GM19468 (cell line): Measurements from ENCODE around the gene TUBB2A.
A peak's percentile ranks its signal among the peaks of the same experiment; 100 is the strongest.
"Not testable (repeated sequence)": the region's sequence is repeated elsewhere in the genome, so short reads cannot be mapped to it uniquely, and the experiment has no call there.

Experiments
- ATAC-seq: cut with Tn5 transposase; IDR thresholded peaks from one replicate; pipeline ENCODE4 v1.9.1; 2021; ENCODE audit warnings: mild to moderate bottlenecking, moderate library complexity, moderate number of reproducible peaks; ENCODE audit not compliant: unreplicated experiment; ENCODE audit errors: extremely low read depth

TUBB2A gene

DNA sequence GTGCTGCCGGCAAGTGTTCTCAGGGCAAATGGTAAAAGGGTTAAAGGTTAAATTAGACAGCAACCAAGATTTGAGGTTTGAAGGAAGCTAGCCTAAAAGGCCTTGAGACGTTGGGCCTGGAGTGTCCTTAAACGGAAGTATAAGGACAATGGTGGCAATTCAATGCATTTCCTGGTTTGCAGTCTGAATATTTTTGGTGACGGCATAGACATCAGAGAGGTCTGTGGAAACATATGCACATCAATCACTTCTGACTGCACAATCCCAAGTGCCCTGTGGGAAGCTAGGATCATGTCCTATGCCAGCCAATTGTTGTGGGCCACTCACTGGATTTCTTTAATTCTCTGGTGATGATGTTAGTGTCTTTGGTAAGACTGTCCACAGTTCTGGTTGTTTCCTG lies 25.7 kb upstream of the TUBB2A start:
- ATAC-seq, result no peak

DNA sequence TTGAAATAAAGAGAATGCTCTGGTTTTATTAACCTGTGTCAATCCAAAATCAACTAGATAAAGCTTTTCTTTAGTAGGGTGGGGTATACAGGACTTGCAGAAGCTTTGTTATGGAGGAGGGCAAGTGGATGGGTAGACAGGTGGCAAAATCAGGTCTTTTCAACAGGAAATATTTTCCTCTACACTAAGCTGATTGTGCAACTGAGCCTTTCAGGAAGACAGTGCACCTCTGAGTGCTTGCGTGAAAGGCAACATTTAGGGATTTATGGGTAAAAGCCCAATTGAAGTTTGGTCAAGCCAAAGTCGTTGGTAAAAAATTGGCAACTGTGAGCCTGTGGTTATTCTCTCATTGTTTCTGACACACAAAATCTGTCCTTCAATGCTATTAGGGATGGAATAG lies 23.8 kb upstream of the TUBB2A start:
- no peak for ATAC-seq

DNA sequence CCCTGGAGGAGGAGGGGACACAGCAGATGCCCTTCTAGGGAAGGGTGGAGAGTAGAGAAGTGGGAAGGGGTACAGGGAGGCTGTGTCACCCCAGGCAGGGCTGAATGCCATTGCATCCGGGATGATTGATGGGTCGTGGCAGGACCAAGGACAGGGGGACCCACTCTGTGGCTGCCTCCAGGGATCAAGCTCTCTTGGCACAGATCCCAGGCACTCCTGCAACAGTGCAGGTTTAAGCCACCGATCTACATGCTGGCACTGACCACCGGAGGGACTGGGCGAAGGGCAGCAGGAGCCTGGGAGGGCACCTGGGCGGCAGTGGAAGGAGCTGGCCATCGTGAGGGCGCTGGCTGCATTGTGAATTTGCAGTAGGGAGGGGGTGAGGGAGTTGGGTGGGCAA lies 22.6 kb upstream of the TUBB2A start:
- ATAC-seq, result not testable (repeated sequence)

DNA sequence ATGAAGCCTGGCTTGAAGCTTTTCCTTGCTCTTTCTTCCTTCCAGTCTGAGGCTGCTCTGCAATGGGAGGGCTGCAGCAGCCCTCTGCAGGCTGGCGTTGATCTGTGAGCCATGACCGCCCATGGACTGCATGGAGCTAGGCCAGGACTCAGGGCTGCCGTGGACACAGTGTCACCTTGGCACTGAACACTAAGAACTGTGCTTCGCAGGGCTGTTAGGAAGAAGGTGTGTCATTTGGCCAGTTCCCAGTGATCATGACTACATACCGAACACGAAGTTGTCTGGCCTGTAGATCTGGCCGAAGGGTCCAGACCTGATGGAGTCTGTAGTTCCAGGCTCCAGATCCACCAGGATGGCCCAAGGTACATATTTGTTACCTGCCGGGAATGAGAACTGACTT lies 21.3 kb upstream of the TUBB2A start:
- not testable (repeated sequence) for ATAC-seq

DNA sequence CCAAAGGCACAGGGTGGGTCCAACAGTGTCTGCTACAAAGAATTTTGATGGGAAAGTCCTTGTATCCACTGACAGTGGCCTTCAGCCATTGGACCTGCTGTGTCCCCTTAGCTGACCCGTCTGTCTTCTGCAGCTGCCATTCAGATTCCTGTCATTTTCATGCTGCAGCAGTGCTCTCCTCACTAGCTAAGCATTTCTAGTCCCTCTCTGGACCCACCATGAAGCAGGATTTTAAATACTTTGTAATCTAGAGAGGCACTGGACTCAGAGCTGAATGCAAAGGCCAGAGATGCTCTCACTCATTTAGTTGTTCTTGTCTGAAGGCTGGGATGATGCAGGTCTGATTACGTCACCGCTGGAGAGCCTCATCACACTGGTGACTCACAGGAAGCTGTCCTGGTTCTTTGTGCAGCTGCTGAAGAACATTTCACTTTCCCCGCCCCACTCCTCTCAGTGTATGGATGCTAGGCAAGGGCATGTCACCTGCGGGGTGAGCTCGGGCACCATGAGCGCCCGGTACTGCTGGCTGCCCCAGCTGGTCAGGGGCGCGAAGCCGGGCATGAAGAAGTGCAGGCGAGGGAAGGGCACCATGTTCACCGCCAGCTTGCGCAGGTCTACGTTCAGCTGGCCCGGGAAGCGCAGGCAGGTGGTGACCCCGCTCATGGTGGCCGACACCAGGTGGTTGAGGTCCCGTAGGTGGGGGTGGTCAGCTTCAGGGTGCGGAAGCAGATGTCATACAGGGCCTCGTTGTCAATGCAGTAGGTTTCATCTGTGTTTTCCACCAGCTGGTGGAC lies 19.4 kb upstream of the TUBB2A start:
- ATAC-seq, result no peak

DNA sequence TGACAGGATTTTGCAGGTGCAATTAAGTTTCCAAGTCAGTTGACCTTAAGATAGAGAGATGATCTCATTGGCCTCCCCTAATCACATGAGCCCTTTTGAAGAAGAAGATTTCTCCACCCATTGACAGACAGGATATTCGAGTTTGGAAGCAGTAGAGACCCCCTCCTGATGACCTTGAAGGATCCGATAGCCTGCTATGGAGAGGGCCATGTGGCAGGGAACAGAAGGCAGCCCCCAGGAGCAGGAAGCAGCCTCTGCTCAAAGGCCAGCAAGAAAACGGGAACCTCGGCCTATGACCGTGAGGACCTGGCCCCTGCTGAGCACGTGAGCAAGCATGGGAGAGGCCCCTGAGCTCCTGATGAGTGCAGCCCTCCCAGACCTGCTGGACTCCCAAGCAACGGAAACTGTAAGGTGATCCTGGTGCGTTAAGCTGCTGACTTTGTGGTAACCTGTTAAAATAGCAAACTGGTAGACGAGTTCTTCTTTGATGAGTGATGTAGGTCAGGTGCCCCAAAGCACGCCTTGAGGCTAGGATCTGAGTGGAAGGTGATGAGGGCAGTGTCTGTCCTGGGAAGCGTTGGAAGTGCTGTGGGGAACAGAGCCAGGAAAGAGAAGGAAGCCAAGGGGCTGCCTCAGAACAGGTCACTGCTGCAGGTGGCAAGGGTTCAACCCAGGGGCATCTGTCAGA lies 18.5 kb upstream of the TUBB2A start:
- ATAC-seq, result no peak

DNA sequence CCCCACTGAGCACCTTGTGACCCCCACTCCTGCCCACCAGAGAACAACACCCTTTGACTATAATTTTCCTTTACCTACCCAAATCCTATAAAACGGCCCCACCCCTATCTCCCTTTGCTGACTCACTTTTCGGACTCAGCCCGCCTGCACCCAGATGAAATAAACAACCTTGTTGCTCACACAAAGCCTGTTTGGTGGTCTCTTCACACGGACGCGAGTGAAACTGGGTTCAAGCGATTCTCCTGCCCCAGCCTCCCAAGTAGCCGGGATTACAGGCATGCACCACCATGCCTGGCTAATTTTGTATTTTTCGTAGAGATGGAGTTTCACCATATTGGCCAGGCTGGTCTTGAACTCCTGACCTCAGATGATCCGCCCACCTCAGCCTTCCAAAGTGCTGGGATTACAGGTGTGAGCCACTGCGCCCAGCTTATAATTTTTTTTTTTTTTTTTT lies 16.3 kb upstream of the TUBB2A start:
- ATAC-seq, result not testable (repeated sequence)

DNA sequence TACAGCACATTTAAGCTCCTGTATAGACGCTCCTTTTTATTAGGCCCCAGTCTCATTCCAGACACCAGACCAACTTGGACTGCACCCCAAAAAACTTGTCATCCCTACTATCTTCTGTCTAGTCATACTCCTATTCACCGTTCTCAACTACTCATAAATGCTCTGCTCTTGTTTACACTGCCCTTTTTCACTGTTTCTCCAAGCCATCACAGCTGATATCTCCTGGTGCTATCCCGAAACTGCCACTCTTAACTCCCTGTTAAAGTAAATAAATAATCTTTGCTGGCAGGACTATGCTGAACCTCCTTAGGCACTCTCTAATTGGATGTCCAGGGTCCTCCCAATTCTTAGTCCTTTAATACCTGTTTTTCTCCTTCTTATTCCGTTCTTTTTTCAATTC lies 15.4 kb upstream of the TUBB2A start:
- ATAC-seq, result not testable (repeated sequence)

DNA sequence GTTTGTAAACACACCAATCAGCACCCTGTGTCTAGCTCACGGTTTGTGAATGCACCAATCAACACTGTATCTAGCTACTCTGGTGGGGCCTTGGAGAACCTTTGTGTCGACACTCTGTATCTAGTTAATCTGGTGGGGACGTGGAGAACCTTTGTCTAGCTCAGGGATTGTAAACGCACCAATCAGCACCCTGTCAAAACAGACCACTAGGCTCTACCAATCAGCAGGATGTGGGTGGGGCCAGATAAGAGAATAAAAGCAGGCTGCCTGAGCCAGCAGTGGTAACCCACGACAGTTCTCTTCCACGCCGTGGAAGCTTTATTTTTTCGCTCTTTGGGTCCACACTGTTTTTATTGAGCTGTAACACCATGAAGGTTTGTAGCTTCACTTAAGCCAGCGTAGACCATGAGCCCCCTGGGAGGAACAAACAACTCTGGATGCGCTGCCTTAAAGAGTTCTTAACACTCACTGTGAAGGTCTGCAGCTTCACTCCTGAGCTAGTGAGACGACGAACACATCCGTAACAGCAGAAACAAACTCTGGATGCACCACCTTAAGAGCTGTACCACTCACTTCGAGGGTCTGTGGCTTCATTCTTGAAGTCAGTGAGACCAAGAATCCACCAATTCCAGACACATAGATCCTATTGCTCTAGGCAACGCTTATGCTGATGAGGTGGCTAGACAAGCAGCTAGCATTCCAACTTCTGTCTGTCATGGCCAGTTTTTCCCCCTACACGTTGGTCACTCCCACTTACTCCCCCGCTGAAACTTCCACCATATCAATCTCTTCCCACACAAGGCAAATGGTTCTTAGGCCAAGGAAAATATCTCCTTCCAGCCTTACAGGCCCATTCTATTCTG lies 14.2 kb upstream of the TUBB2A start:
- not testable (repeated sequence) for ATAC-seq

DNA sequence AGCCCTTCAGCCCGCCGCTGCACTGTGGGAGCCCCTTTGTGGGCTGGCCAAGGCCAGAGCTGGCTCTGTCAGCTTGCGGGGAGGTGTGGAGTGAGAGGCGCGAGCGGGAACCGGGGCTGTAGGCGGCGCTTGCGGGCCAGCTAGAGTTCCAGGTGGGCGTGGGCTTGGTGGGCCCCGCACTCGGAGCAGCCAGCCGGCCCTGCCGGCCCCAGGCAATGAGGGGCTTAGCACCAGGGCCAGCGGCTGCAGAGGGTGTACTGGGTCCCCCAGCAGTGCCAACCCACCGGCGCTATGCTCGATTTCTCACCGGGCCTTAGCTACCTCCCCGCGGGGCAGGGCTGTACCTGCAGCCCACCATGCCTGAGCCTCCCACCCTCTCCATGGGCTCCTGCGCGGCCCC lies 13.3 kb upstream of the TUBB2A start:
- not testable (repeated sequence) for ATAC-seq

DNA sequence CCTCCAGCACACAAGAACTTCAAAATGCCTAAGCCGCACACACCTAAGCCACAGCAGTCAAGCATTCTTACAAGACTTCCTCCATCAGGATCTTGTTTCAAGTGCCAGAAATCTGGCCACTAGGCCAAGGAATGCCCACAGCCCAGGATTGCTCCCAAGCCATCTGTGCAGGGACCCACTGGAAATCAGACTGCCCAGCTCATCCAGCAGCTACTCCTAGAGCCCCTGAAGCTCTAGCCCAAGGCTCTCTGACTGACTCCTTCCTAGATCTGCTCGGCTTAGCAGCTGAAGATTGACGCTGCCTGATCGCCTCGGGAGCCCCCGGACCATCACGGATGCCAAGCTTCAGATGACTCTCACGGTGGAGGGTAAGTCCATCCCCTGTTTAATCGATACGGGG lies 10.7 kb upstream of the TUBB2A start:
- ATAC-seq, result not testable (repeated sequence)

DNA sequence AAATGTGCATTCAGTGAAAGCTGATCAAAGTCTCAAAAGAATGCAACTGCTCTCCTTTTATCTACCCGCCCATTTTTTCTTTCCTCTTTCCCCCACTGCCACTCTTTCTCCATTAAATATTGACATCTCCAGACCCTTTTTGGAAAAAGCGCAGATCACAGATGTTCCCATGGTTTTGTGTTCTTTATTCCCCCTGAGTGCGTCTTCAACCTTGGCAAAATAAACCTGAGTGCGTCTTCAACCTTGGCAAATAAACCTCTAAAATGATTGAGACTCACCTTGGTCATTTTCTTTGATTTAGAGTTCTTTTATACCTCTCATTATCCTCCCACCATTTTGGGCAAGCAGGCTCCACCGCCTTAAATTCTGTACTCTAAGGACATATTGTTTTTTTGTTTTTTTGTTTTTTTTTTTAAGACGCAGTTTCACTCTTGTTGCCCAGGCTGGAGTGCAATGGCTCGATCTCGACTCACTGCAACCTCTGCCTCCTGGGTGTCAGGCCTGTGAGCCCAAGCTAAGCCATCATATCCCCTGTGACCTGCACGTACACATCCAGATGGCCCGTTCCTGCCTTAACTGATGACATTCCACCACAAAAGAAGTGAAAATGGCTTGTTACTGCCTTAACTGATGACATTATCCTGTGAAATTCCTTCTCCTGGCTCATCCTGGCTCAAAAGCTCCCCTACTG lies 9.3 kb upstream of the TUBB2A start:
- not testable (repeated sequence) for ATAC-seq

DNA sequence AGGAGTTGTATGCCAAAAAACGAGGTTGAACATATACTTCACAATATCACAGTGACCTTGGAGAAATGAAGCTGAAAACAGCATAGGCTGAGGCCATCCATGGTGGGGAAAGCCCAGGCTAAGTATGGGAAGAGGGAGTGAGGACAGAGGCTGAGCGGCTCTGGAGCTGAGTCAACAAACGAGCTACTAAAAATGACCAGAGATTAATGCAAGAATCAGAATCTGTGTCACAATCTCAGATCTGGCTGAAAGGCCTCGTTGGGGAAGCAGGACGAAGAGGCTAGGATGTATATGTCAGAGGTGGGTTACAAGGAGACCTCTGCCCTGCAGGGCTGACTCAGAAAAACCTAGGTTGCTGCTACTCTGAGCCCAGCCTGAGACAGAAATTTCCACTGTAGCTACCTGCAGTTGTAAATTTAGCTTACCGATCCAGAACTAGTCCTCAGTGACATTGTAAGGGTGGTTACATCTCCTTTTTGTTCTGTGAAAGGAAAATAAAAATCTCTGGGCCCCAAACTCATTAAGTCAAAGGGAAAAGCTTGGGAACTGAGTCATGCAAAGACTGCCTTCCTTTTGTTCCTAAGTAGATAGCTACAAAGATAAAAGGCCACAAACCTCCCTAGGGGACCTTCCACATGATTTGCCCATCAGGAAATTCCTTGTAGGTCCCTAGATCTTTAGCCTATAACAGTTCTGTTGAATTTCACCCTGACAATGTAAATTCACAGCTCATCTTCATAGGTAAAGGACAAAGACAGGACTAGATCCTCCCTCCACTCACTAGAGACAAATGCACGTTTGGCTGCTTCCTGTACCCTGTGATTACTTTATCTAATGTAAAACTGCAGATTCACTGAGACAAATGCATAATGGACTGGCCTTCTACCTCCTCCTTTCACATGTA lies 8.5 kb upstream of the TUBB2A start:
- no peak for ATAC-seq

DNA sequence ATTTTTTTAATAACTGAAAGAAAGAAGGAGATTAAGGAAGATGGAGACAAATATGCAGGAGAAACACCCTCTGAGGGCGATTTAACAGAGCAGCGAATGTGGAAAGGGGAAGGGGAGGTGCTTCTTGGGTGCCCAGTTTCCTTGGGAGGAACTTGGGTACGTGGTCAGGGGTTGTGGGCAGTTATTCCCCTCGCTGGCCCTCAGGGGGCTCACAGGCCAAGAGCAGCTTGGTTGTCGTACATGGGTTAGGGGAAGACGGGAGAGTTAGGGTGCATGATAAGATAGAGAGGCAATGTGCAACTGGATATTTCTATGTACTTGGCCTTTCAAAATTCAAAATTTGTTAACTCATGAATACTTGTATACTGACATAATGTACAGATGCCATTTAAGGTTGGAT lies 7.0 kb upstream of the TUBB2A start:
- no peak for ATAC-seq

DNA sequence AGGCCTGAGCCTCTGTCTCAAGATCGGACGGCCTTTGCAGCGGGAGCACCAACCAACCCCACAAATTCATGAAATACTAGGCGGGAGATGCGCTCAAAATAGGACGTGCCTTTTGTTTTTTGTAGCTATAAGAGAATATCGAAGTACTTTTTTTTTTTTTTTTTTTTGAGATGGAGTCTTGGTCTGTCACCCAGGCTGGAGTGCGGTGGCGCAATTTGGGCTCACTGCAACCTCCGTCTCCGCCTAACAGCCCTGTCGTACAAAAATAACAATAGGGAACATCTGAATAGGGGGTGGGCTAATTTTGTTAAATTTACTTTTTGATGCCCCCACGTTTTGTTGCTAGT lies 5.9 kb upstream of the TUBB2A start:
- no peak for ATAC-seq

DNA sequence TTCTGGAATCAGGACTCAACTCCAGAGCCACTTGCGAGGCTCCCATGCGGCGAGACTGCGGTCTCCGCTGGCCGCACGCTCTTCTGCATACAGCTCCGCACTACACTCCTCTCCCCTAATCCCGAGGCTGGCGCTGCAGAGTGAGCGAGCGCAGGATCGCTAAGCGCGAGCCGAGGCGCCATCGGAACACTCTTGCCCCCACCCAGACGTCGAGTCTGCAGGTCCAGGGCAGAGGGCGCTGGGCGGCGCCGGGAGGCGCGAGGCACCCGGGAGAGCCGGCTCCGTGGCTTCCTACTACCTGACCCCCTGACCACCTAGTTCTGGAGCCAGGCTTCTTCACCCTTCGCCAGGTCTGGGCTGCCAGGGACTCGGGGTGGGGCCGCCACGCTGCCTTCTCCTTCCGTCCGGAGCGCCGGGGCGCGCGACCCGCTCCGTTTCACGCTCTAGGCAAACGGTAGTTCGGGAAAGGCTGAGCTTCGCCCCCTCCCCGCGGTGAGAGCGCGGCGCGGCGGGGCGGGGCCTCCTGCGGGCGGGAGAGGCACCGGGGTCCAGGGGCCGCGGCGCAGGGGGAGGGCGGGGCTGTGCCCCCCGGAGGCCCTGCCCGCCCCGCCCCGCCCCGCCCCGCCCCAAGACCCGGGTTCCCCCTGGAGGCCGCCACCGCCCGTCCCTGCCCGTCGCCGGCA lies 5.4 kb upstream of the TUBB2A start:
- ATAC-seq, result peak; percentile 34

DNA sequence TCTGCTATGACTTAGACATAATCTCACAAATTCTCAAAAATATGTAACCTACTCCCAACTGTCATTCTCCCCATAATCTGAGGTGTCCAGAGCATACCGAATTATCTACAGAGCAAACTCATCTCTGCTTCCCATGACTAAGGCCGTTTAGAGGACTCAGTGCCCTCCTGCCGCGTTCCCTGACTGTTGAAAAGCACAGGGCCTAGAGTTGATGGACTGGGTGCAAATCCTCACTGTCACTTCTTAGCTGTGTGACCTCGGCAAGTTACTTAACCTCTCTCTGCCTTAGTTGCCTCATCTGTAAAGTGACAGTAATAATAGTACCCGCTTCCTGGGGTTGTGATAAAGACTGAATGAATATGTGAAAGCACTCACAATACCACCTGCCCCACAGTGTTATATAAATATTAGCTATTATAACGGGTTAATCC lies 4.7 kb upstream of the TUBB2A start:
- ATAC-seq, result no peak
